Stimulated activated CD4-positive, alpha-beta T cell treated with anti-CD3 and anti-CD28 coated beads, Interleukin-4, amount 100 ng/mL, for 48 hours (primary cell): ENCODE results near the gene STC2.

Experiments
- DNase-seq, 2 donors: peaks; one replicate each; pipeline ENCODE4 v3.0.0-alpha.2; 2020; ENCODE audit warnings: low read depth in 2 of 2

Gene STC2

GRCh38 chr5:173329491-173330337 is 1.5 kb upstream of the STC2 start:
- peak; percentile 49 to 60 for DNase-seq

DNA sequence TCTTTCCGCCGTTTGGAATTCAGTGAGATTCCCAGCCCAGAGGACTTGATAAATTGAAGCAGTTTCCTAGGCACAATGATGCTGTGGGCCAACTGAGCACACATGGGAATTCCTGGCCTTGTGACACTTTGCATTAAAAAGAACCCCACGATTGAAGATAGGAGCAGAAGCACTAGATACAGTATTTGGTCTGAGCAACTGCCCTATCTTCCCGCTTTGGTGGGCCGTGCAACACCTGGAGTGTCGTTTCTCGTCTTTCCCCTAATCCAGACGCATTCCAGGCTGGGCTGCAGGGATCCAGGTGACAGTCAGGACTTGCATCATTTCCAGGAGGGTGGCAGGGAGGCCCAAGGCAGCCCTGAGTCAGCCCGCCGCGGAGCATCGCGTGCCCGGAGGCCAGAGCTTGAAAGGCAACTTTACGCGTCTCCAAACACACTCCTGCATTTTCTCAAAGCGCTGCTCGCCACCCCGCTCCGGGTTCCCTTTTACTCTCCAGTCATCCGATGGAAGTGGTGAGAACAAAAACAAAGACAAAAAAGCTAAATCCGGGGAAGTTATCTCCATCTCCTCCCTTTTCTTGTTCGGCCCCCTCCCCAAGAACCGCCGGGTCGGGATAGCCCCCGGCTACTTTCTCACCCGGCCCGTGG is 753 bp upstream of the STC2 start:
- DNase-seq, result peak in 1 of 2 donors; percentile 38

DNA sequence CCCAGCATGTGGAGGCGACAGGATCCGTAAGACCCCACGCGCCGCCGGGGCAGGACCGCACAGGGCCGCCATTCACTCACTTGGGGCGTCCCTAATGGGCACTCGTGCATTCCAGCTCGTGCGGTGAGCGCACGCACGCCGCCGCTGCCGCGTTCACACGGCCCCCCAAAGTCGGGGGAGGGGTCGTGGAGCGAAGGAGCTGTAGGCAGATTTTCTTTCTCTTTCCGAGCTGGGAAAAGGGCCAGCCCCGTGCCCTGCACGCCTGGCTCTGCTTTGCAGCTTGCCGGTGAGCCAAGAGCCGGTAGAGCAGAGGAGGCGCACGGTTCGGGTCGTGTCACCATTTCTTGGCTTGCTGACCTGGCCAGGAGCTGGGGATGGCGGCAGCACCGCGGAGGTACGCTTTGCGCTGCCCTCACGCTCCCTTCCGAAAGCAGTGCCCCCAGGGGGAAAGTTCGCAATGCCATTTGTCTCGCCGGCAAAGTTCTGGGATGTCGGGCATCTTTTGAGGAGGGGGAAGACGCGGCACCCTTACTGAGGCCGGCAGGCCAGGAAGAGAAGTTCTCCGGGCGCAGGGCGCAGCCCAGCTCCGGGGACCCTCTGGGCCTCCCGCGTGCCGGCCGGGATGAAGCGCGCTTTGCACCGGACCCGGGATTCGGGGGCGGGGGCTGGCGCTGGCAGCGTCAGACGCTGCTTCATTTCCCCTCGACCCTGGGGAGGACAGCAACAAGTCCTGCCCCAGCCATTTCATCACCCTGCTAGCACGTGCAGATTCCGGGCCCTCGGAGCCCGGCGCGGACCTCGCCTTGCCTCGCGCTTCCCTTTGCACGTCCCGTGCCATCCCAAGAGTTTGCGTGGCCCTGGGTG is 898 bp downstream of the STC2 start:
- DNase-seq, result no peak

GRCh38 chr5:173326501-173326960 is 1.7 kb downstream of the STC2 start:
- DNase-seq, result no peak

- no peak for DNase-seq
Observed at GRCh38 chr5:173325091-173325698, 3.0 kb downstream of the STC2 start.

GRCh38 chr5:173324115-173325001 is 3.9 kb downstream of the STC2 start:
- DNase-seq, result no peak

GRCh38 chr5:173323799-173324114 is 4.5 kb downstream of the STC2 start:
- no peak for DNase-seq

- no peak for DNase-seq
Observed at GRCh38 chr5:173323106-173323798, 5.0 kb downstream of the STC2 start.

DNA sequence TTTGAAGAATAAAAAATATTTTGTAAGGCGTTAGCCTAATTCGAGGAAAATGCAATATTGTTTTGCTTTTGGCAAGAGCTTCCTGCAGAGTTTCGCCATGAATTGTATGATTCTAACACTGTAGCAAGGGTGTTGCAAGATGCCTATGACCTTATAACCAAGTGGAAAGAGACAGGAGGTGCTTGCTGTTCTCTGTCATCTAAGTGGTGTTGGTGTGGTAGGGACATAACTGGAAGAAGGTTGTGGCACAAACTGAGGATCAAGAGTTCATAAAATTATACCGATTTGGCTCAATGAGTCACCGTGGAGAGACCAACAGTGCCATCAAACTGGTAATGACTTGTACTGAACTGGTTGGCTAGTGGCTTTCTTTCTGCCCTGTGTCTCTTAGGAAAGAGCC is 6.3 kb downstream of the STC2 start:
- no peak for DNase-seq

GRCh38 chr5:173320259-173320658 is 8.0 kb downstream of the STC2 start:
- no peak for DNase-seq

GRCh38 chr5:173319646-173320045 is 8.6 kb downstream of the STC2 start:
- DNase-seq, result no peak

DNA sequence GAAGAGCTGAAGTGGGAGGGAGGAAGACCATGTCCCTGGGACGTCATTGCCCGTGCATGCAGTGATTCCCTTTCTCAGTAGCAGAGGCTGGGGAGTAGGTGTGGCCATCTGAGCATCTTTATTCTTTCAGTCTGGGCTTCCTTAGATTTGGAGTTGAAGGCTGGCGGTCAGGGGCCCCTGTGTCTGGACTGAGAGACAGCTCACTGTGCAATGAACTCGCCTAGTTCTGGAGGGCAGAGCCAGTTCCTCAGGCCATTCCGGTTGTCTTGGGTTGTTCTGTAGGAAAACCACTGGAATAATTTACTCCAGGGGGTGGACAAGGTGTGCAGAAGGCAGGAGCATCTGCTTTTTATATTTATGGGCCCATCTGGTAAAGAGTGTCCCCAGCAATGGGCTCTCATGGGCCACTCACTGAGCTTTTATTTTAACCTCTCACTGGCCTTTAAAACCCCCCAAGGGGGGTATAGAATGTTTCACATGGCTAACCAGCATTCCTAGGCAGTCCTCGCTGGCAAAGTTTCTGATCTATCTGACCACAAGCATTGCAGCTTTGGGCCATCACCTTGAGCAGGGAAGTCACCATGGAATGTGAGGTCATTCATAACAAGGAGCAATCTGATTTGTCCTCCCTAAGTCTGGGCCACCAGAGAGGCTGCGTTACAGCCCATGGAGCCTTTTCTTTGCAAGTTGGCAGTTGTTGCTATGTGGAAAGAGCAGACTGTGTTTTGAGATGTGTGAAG is 9.2 kb downstream of the STC2 start:
- no peak for DNase-seq

- no peak for DNase-seq
Observed at GRCh38 chr5:173318330-173318729, 9.9 kb downstream of the STC2 start.

- DNase-seq, result no peak
Observed at GRCh38 chr5:173317852-173318251, 10.4 kb downstream of the STC2 start.

- no peak for DNase-seq
Observed at GRCh38 chr5:173317091-173317730, 11.0 kb downstream of the STC2 start.

- DNase-seq, result no peak
Observed at GRCh38 chr5:173316339-173317020, 11.7 kb downstream of the STC2 start.

- DNase-seq, result no peak
Observed at GRCh38 chr5:173315495-173316338, 12.5 kb downstream of the STC2 start.
